Measurements from ENCODE around the gene LNPEP. TPM values are rescaled to one million over a fixed set of nuclear protein-coding genes. Genes with fewer than 3 reads are reported as not detected.

LNPEP gene
- total and polyA plus RNA-seq, 12 donors = 5.4 to 87.4 (median 65.5) TPM

DNA sequence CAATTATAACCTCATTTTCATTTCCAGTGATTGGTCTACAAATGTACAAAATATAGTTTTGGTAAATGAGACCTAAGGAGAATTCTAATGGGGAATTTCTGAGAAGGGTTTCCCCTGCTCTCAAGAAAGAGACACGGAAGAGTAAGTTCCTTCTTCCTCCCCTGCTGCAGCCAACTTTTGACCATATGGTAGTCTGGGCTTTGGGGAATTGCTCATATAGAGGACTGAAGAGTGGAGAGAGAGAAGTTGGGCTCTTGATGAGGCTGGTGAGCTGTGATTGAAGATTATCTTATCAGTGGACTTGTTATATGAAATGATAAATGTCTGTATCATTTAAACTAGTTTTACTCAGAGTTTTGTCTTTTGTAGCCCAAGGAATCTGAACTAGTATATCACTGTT is 4.3 kb upstream of the LNPEP start:
- no peaks in the 10 kb centered on the region for H3K36me3 ChIP-seq
- TF ChIP-seq CTCF (IDR thresholded peaks at IDR 0.05) = no peak
- H3K9me3 ChIP-seq = no peaks in the 10 kb centered on the region
- peak overlapping the region in 1 of 10 donors; percentile 17 for H3K27ac ChIP-seq
- H3K27me3 ChIP-seq = no peaks in the 10 kb centered on the region
- WGBS, 2 donors = 76 to 80% methylated on average over 1 of the region's 1 CpG
- intact Hi-C loops (cut with DNase I) = loop anchor here in 4 of 10 donors (5.0 to 10.0 kb wide), 3 partner anchors 54 to 127 kb away; partner anchors contain the start of genes ERAP2 (in 3 of the 4) and ERAP1 (in 1 of the 4)
- ATAC-seq = no peak
- H3K4me3 ChIP-seq = no peak overlapping the region
- H3K4me1 ChIP-seq = peaks cover 0 to 42% (median 18%) of the 10 kb centered on the region in 9 donors
- DNase-seq = no peak

- H3K4me3 ChIP-seq = no peak overlapping the region
- no peak for TF ChIP-seq CTCF (IDR thresholded peaks at IDR 0.05)
- no peaks in the 10 kb centered on the region for H3K9me3 ChIP-seq
- peaks cover 0 to 45% (median 21%) of the 10 kb centered on the region in 9 donors for H3K4me1 ChIP-seq
- ATAC-seq (no peak), DNase-seq (no peak)
- no peaks in the 10 kb centered on the region for H3K27me3 ChIP-seq
- WGBS, 2 donors = 88 to 90% methylated on average over 5 of the region's 5 CpGs
- H3K36me3 ChIP-seq = no peaks in the 10 kb centered on the region
- intact Hi-C loops (cut with DNase I) = loop anchor here in 4 of 10 donors (5.0 to 10.0 kb wide), 3 partner anchors 55 to 127 kb away; partner anchors contain the start of genes ERAP2 (in 3 of the 4) and ERAP1 (in 1 of the 4)
- peak overlapping the region in 1 of 10 donors; percentile 17 for H3K27ac ChIP-seq
Observed at GRCh38 chr5:96932026-96932425, 3.9 kb upstream of the LNPEP start.

- WGBS, 2 donors = 16 to 17% methylated on average over 13 of the region's 13 CpGs
Observed at GRCh38 chr5:96933764-96934707, 1.8 kb upstream of the LNPEP start.

More at GRCh38 chr5:96933764-96934707, 1.8 kb upstream of the LNPEP start:
- Histone ChIP-seq H3K4me1 (peaks cover 0 to 59% (median 38%) of the 10 kb centered on the region in 9 donors), H3K27me3 (no peaks in the 10 kb centered on the region), H3K9me3 (no peaks in the 10 kb centered on the region), H3K36me3 (no peaks in the 10 kb centered on the region), H3K27ac (peak overlapping the region; percentile 94 to 99 (median 97)), H3K4me3 (peak overlapping the region; percentile 73 to 93 (median 88))
- TF ChIP-seq CTCF (IDR thresholded peaks at IDR 0.05) = no peak
- ATAC-seq (no peak), DNase-seq (no peak)
- intact Hi-C loops (cut with DNase I) = loop anchor here in 4 of 10 donors (5.0 to 10.0 kb wide), 3 partner anchors 57 to 129 kb away; partner anchors contain the start of genes ERAP2 (in 3 of the 4) and ERAP1 (in 1 of the 4)
